ENCODE results near the gene PAFAH1B1.

DNA sequence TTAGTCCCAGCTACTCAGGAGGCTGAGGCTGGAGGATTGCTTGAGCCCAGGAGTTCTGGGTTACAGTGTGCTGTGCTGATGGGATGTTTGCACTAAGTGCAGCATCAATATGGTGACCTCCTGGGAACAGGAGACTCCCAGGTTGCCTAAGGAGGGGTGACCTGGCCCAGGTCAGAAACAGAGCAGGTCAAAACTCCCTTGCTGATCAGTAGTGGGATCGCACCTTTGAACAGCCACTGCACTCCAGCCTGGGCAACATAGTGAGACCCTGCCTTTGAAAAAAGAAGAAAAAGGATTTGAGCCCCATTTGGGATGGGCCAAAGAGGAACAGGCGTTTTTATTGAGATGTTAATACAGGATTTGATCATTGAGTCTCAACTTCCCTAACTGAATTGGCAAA, 87.5 kb downstream of the PAFAH1B1 start:
- TF ChIP-seq CTCF (conservative IDR thresholded peaks at IDR 0.05; ENCODE audit: low read depth, low read length) (no peak), EZH2phosphoT487 (IDR thresholded peaks at IDR 0.05; ENCODE audit: borderline replicate concordance, low read length) (no peak)

Data from PC-3 (cell line).